ENCODE measurements around the gene TMEM41B. TPM values are rescaled to one million over a fixed set of nuclear protein-coding genes. Genes with fewer than 3 reads are reported as not detected.
A peak's percentile ranks its signal among the peaks of the same experiment; 100 is the strongest.
"Not testable (repeated sequence)": the region's sequence is repeated elsewhere in the genome, so short reads cannot be mapped to it uniquely, and the experiment has no call there.

The TMEM41B gene
- total RNA-seq, 4 donors from 2014 or later = 9.4 to 24.9 (median 15.5) TPM

DNA sequence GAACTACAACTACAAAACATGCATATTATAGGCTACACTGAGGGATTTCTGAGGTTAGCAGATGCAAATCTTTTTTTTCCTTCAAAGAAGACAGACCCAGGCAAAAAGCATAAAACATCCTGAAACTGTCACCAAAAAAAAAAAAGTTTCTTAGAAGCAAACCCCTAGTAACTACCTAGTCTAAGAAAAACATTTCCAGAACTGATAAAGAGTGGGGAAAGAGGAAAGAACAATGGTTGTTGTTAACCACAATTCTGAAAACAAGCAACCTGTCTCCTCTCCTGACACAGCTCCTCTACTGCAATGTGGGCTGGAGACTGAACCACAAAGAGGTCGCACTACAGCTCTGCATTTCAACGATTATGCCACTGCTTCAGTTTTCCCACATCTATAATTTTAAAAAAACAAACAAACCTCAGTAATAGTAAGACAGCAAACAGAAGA is 64.2 kb downstream of the TMEM41B start:
- in situ Hi-C loops (cut with MboI; ENCODE audit: low sequenced_read_pairs in 4 of 4) (no loop called here), intact Hi-C loops (cut with DNase I; ENCODE audit: low total_unique reads) (no loop called here)
- ATAC-seq (no peak), DNase-seq (no peak)
- TF ChIP-seq, protein P1, sequence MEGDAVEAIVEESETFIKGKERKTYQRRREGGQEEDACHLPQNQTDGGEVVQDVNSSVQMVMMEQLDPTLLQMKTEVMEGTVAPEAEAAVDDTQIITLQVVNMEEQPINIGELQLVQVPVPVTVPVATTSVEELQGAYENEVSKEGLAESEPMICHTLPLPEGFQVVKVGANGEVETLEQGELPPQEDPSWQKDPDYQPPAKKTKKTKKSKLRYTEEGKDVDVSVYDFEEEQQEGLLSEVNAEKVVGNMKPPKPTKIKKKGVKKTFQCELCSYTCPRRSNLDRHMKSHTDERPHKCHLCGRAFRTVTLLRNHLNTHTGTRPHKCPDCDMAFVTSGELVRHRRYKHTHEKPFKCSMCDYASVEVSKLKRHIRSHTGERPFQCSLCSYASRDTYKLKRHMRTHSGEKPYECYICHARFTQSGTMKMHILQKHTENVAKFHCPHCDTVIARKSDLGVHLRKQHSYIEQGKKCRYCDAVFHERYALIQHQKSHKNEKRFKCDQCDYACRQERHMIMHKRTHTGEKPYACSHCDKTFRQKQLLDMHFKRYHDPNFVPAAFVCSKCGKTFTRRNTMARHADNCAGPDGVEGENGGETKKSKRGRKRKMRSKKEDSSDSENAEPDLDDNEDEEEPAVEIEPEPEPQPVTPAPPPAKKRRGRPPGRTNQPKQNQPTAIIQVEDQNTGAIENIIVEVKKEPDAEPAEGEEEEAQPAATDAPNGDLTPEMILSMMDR (IDR thresholded peaks at IDR 0.05 in 4 of 5, conservative IDR thresholded peaks at IDR 0.05 in 1 of 5) = no peak
- TF ChIP-seq POLR2A (IDR thresholded peaks at IDR 0.05) = no peak
- Histone ChIP-seq H3K27me3 (no peaks in the 10 kb centered on the region), H3K9me3 (no peaks in the 10 kb centered on the region), H3K4me1 (peaks cover 2 to 14% of the 10 kb centered on the region in 2 donors), H3K4me3 (no peak overlapping the region), H3K36me3 (no peaks in the 10 kb centered on the region), H3K27ac (peak overlapping the region in 2 of 4 donors; percentile 4)

DNA sequence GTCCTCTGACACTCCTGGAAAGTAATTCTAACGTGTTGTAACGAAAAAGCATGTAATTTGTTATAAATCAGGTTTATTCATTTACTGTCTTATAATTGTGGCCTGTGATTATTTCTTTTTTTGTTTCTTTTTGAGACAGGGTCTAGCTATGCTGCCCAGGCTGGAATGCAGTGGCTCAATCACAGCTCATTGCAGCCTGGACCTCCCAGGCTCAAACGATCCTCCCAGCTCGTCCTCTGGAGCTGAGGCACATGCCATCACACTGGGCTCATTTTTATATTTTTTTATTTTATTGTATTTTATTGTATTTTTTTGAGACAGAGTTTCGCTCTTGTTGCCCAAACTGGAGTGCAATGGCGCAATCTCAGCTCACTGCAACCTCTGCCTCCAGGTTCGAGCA is 65.1 kb downstream of the TMEM41B start:
- intact Hi-C loops (cut with DNase I; ENCODE audit: low total_unique reads) (no loop called here), in situ Hi-C loops (cut with MboI; ENCODE audit: low sequenced_read_pairs in 4 of 4) (no loop called here)
- Histone ChIP-seq H3K27me3 (no peaks in the 10 kb centered on the region), H3K4me3 (no peak overlapping the region), H3K4me1 (peaks cover 2 to 14% of the 10 kb centered on the region in 2 donors), H3K36me3 (no peaks in the 10 kb centered on the region), H3K9me3 (no peaks in the 10 kb centered on the region), H3K27ac (no peak overlapping the region)
- ATAC-seq (no peak), DNase-seq (no peak)
- TF ChIP-seq, protein P1 (IDR thresholded peaks at IDR 0.05 in 4 of 5, conservative IDR thresholded peaks at IDR 0.05 in 1 of 5) = no peak
- no peak for TF ChIP-seq POLR2A (IDR thresholded peaks at IDR 0.05)

DNA sequence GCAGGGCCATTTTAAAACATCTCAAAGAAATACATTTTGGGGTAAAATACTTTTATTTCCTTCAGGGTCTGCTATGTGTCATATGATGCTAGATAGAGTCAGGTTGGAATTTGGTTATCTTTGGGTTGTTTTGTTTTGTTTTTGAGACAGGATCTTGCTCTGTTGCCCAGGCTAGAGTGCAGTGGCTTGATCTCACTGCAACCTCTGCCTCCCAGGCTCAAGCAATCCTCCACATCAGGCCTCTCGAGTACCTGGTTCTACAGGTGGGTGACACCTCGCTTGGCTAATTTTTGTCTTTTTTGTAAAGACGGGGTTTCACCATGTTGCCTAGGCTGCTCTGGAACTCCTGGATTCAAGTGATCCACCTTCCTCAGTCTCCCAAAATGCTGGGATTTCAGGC is 66.5 kb downstream of the TMEM41B start:
- ATAC-seq = no peak
- Histone ChIP-seq H3K4me3 (no peak overlapping the region), H3K9me3 (no peaks in the 10 kb centered on the region), H3K27ac (no peak overlapping the region), H3K36me3 (no peaks in the 10 kb centered on the region), H3K4me1 (peaks cover 2 to 14% of the 10 kb centered on the region in 2 donors), H3K27me3 (no peaks in the 10 kb centered on the region)
- in situ Hi-C loops (cut with MboI; ENCODE audit: low sequenced_read_pairs in 4 of 4) = no loop called here
- TF ChIP-seq, protein P1 (IDR thresholded peaks at IDR 0.05 in 4 of 5, conservative IDR thresholded peaks at IDR 0.05 in 1 of 5) = no peak
- no peak for TF ChIP-seq POLR2A (IDR thresholded peaks at IDR 0.05)
- DNase-seq = no peak
- intact Hi-C loops (cut with DNase I; ENCODE audit: low total_unique reads) = no loop called here

DNA sequence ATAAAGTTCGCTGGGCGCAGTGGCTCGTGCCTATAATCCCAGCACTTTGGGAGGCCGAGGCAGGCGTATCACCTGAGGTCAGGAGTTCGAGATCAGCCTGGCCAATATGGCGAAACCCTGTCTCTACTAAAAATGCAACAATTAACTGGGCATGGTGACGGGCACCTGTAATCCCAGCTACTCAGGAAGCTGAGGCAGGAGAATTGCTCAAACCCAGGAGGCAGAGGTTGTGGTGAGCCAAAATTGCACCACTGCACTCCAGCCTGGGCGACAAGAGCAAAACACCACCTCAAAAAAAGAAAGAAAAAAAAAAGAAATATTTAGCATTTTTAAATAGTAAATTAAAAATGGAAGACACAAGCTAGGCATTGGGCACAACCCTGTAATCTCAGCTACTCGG is 78.2 kb downstream of the TMEM41B start:
- intact Hi-C loops (cut with DNase I; ENCODE audit: low total_unique reads); H3K36me3 ChIP-seq; H3K27me3 ChIP-seq; ATAC-seq; H3K27ac ChIP-seq; H3K4me3 ChIP-seq; in situ Hi-C loops (cut with MboI; ENCODE audit: low sequenced_read_pairs in 4 of 4); DNase-seq; H3K9me3 ChIP-seq: not testable (repeated sequence)
- peaks cover 2 to 13% of the 10 kb centered on the region in 2 donors for H3K4me1 ChIP-seq

DNA sequence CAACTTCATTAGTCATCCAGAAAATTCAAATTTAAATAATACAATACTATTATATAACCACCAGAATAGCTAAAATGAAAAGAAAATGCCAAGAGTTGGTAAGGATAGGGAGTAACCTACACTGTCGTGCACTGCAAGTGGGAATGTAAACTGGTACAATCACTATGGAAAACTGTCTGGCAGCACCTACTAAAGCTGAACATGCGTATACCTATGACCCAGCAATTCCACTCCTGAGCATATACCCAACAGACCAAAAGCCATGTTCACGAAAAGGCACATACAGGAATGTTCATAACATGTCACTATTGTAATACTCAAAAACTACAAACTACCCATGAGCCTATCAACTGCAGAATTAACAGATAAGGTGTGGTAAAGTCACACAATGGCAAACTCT is 81.9 kb downstream of the TMEM41B start:
- H3K9me3 ChIP-seq = no peaks in the 10 kb centered on the region
- ATAC-seq (no peak), DNase-seq (no peak)
- H3K27ac ChIP-seq = peak overlapping the region in 3 of 4 donors; percentile 43 to 64 (median 62)
- H3K4me3 ChIP-seq = no peak overlapping the region
- in situ Hi-C loops (cut with MboI; ENCODE audit: low sequenced_read_pairs in 4 of 4) = no loop called here
- intact Hi-C loops (cut with DNase I; ENCODE audit: low total_unique reads) = no loop called here
- TF ChIP-seq, protein P1 (IDR thresholded peaks at IDR 0.05 in 4 of 5, conservative IDR thresholded peaks at IDR 0.05 in 1 of 5) = no peak
- TF ChIP-seq POLR2A (IDR thresholded peaks at IDR 0.05) = no peak
- H3K36me3 ChIP-seq = no peaks in the 10 kb centered on the region
- H3K27me3 ChIP-seq = no peaks in the 10 kb centered on the region
- H3K4me1 ChIP-seq = peaks cover 19 to 26% of the 10 kb centered on the region in 2 donors

Measured in gastrocnemius medialis (tissue), 4 donors.